CD14-positive monocyte (primary cell): ENCODE data around the gene OR10V1. TPM values are rescaled to one million over a fixed set of nuclear protein-coding genes. Genes with fewer than 3 reads are reported as not detected.

Source experiments
- DNase-seq, 3 donors: peaks; one replicate each; pipeline ENCODE4 v3.0.0-alpha.2; 2011 to 2022
- H2AFZ ChIP-seq: 2 replicates; pipeline ENCODE4 v1.6.0; 2012; ENCODE audit warnings: mild to moderate bottlenecking, low read depth, low read length, inconsistent platforms; ENCODE audit not compliant: insufficient read depth, poor library complexity, severe bottlenecking
- H3K27ac ChIP-seq, 2 donors: 1 replicate in 1 of 2; 2 replicates in 1 of 2; pipeline ENCODE4 v1.5.1; 2012 to 2013; ENCODE audit warnings: low read length in 2 of 2, control low read depth in 1 of 2, inconsistent platforms in 1 of 2, low read depth in 1 of 2, mild to moderate bottlenecking in 1 of 2
- H3K27me3 ChIP-seq, 2 donors: one replicate each; pipeline versions ENCODE4 v1.6.0 to v1.6.1; 2011 to 2013; ENCODE audit warnings: low read length in 2 of 2; ENCODE audit not compliant: control insufficient read depth in 2 of 2, insufficient read depth in 2 of 2
- H3K36me3 ChIP-seq, 2 donors: replicated peaks in 1 of 2; 1 replicate in 1 of 2; 2 replicates in 1 of 2; pipeline versions ENCODE4 v1.5.1 to v1.6.1; 2012 to 2013; ENCODE audit warnings: low read length in 2 of 2, control low read depth in 1 of 2, inconsistent platforms in 1 of 2, mild to moderate bottlenecking in 1 of 2; ENCODE audit not compliant: insufficient read depth in 2 of 2, control insufficient read depth in 1 of 2
- H3K4me1 ChIP-seq, 2 donors: 1 replicate in 1 of 2; 2 replicates in 1 of 2; pipeline versions ENCODE4 v1.5.1 to v1.6.1; 2012 to 2013; ENCODE audit warnings: low read length in 2 of 2, control low read depth in 1 of 2, inconsistent platforms in 1 of 2, mild to moderate bottlenecking in 1 of 2, moderate library complexity in 1 of 2; ENCODE audit not compliant: insufficient read depth in 2 of 2, control insufficient read depth in 1 of 2
- H3K4me2 ChIP-seq: replicated peaks from 2 replicates; pipeline ENCODE3; 2012; ENCODE audit warnings: low read length, moderate library complexity, mild to moderate bottlenecking; ENCODE audit not compliant: poor library complexity, severe bottlenecking; ENCODE audit errors: extremely low read depth
- H3K4me3 ChIP-seq, 3 experiments: fragments of 200-600 bp in 1 of 3; sonication (generic) in 1 of 3; replicated peaks in 1 of 3; 1 replicate in 2 of 3; 2 replicates in 1 of 3; pipeline ENCODE4 v1.5.1; 2011 to 2013; ENCODE audit warnings: low read length in 3 of 3, mild to moderate bottlenecking in 3 of 3, control low read depth in 2 of 3, low read depth in 2 of 3, inconsistent platforms in 1 of 3, moderate library complexity in 1 of 3
- H3K79me2 ChIP-seq: 2 replicates; pipeline ENCODE4 v1.6.0; 2012; ENCODE audit warnings: mild to moderate bottlenecking, control low read depth, inconsistent platforms, low read length, moderate library complexity; ENCODE audit not compliant: insufficient read depth
- H3K9ac ChIP-seq: 2 replicates; pipeline ENCODE4 v1.6.0; 2017; ENCODE audit warnings: low read length, mild to moderate bottlenecking; ENCODE audit not compliant: insufficient read depth, poor library complexity, severe bottlenecking
- H3K9me3 ChIP-seq, 2 donors: replicated peaks in 1 of 2; 1 replicate in 1 of 2; 2 replicates in 1 of 2; pipeline versions ENCODE4 v1.5.1 to v1.6.1; 2012 to 2013; ENCODE audit warnings: low read length in 2 of 2, control low read depth in 1 of 2; ENCODE audit not compliant: control insufficient read depth in 1 of 2, insufficient read depth in 1 of 2
- H4K20me1 ChIP-seq: 2 replicates; pipeline ENCODE4 v1.6.0; 2012; ENCODE audit warnings: mild to moderate bottlenecking, low read length, control low read depth, moderate library complexity; ENCODE audit not compliant: insufficient read depth
- H3K27ac Mint-ChIP-seq, 7 donors: one replicate each; pipeline ENCODE4 v1.8.0; 2020; ENCODE audit warnings: mild to moderate bottlenecking in 7 of 7, mixed read lengths in 7 of 7, moderate library complexity in 6 of 7, inconsistent platforms in 2 of 7
- H3K27me3 Mint-ChIP-seq, 3 donors: one replicate each; pipeline ENCODE4 v1.8.0; 2021 to 2022; ENCODE audit warnings: low read depth in 3 of 3, mild to moderate bottlenecking in 3 of 3, mixed read lengths in 3 of 3, moderate library complexity in 3 of 3, inconsistent platforms in 1 of 3
- H3K36me3 Mint-ChIP-seq, 2 donors: one replicate each; pipeline ENCODE4 v1.8.0; 2020; ENCODE audit warnings: mixed read lengths in 2 of 2, inconsistent platforms in 1 of 2, mild to moderate bottlenecking in 1 of 2
- H3K4me1 Mint-ChIP-seq: one replicate; pipeline ENCODE4 v1.8.0; 2020; ENCODE audit warnings: mild to moderate bottlenecking, mixed read lengths
- H3K4me3 Mint-ChIP-seq, 2 donors: one replicate each; pipeline ENCODE4 v1.8.0; 2020; ENCODE audit warnings: mild to moderate bottlenecking in 2 of 2, mixed read lengths in 2 of 2, moderate library complexity in 1 of 2
- H3K9me3 Mint-ChIP-seq, 7 donors: one replicate each; pipeline ENCODE4 v1.8.0; 2020 to 2022; ENCODE audit warnings: mixed read lengths in 7 of 7, mild to moderate bottlenecking in 6 of 7, moderate library complexity in 6 of 7, inconsistent platforms in 2 of 7
- WGBS: methylation state at CpG from one replicate; pipeline ENCODE4 v1.1.5; 2013; ENCODE audit warnings: missing lambda C conversion rate; ENCODE audit not compliant: insufficient coverage; 5-methylcytosine and 5-hydroxymethylcytosine counted together
- intact Hi-C, 2 donors: fragments of 100-400 bp; cut with micrococcal nuclease; formaldehyde crosslinking; loops; one replicate each; pipeline versions ENCODE4 v1.15.0 to v1.15.1; 2023
- polyA plus RNA-seq, 3 donors: library from polyadenylated mRNA; depleted of rRNA in 1 of 3; unstranded in 2 of 3; stranded (reverse) in 1 of 3; fragments of 300-500 nt in 2 of 3; fragments of >200 nt in 1 of 3; fragmentation: Illumina TruSeq in 2 of 3; gene quantifications; 1 replicate in 2 of 3; 2 replicates in 1 of 3; pipeline ENCODE4 v1.2.3, GENCODE V29; 2012 to 2021
- TF ChIP-seq, protein P1 (sequence below): fragments of 200-600 bp; IDR thresholded peaks from one replicate; pipeline ENCODE4 v1.8.0; 2022; ENCODE audit warnings: antibody characterized with exemption, mild to moderate bottlenecking

Gene OR10V1
- polyA plus RNA-seq, 3 donors, result not detected

DNA sequence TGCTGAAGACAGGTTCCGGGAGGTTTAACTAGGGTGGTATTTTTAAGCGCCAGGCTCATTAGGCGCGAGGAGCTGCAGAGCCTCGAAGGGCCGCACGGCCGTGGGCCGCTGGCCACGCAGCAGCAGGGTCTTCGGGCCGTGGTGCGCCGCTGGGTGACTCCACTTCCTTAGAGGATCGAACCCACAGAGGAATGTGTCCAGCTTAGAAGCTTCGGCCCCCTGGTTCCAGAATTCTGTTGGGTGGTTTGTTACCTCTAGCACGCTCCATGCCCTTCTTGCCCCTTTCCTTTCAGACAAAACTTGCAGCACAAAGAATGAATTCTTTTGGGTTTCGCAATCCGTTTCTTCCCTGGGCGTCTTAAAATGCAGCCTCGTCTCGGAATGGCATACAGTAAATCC is 44.0 kb downstream of the OR10V1 start:
- Mint-ChIP-seq H3K27ac (peak overlapping the region; percentile 99 to 100 (median 100)), H3K9me3 (no peaks in the 10 kb centered on the region), H3K4me1 (peaks cover 33% of the 10 kb centered on the region), H3K4me3 (peak overlapping the region; percentile 88 to 97), H3K36me3 (peaks cover 16 to 23% of the 10 kb centered on the region in 2 donors), H3K27me3 (no peaks in the 10 kb centered on the region)
- Histone ChIP-seq H3K4me3 (peak overlapping the region; percentile 65 to 97 (median 69)), H3K4me1 (peaks cover 27 to 34% of the 10 kb centered on the region in 2 donors), H3K27me3 (no peaks in the 10 kb centered on the region), H3K9me3 (no peaks in the 10 kb centered on the region), H3K4me2 (peak overlapping the region; percentile 86), H3K36me3 (peaks cover 21% of the 10 kb centered on the region in 2 donors), H3K27ac (peak overlapping the region; percentile 98 to 99), H3K9ac (peak overlapping the region; percentile 91), H3K79me2 (peaks cover 38% of the 10 kb centered on the region), H2AFZ (peak overlapping the region; percentile 87), H4K20me1 (peaks cover 29% of the 10 kb centered on the region)
- DNase-seq, result peak in 1 of 3 donors; percentile 39
- TF ChIP-seq, protein P1, sequence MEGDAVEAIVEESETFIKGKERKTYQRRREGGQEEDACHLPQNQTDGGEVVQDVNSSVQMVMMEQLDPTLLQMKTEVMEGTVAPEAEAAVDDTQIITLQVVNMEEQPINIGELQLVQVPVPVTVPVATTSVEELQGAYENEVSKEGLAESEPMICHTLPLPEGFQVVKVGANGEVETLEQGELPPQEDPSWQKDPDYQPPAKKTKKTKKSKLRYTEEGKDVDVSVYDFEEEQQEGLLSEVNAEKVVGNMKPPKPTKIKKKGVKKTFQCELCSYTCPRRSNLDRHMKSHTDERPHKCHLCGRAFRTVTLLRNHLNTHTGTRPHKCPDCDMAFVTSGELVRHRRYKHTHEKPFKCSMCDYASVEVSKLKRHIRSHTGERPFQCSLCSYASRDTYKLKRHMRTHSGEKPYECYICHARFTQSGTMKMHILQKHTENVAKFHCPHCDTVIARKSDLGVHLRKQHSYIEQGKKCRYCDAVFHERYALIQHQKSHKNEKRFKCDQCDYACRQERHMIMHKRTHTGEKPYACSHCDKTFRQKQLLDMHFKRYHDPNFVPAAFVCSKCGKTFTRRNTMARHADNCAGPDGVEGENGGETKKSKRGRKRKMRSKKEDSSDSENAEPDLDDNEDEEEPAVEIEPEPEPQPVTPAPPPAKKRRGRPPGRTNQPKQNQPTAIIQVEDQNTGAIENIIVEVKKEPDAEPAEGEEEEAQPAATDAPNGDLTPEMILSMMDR, result no peak
- intact Hi-C loops, result loop anchor here (2.0 to 10.0 kb wide), 6 partner anchors 52 to 457 kb away; partner anchors contain the start of genes STX3 (in 2 of the 2), MPEG1 (in 1 of the 2), MRPL16 (in 1 of the 2) and OSBP (in 1 of the 2)
- WGBS, result 5% methylated on average over 20 of the region's 22 CpGs

- TF ChIP-seq, protein P1, result no peak
- Histone ChIP-seq H3K4me2 (peak within 1 kb of the TSS; percentile 90), H2AFZ (peak within 1 kb of the TSS; percentile 87), H3K4me1 (peaks cover 27 to 34% of the 10 kb centered on the region in 2 donors), H3K9ac (peak within 1 kb of the TSS; percentile 91), H3K4me3 (peak within 1 kb of the TSS; percentile 82 to 97 (median 92)), H3K27me3 (no peaks in the 10 kb centered on the region), H3K9me3 (no peaks in the 10 kb centered on the region), H3K79me2 (peaks cover 43% of the 10 kb centered on the region), H3K36me3 (peaks cover 27% of the 10 kb centered on the region in 2 donors), H4K20me1 (peaks cover 34% of the 10 kb centered on the region), H3K27ac (peak within 1 kb of the TSS; percentile 98 to 99)
- Mint-ChIP-seq H3K4me3 (peak within 1 kb of the TSS; percentile 90 to 97), H3K9me3 (no peaks in the 10 kb centered on the region), H3K27me3 (no peaks in the 10 kb centered on the region), H3K4me1 (peaks cover 34% of the 10 kb centered on the region), H3K27ac (peak within 1 kb of the TSS; percentile 99 to 100 (median 100)), H3K36me3 (peaks cover 20 to 27% of the 10 kb centered on the region in 2 donors)
- peak; percentile 99 to 100 (median 99) for DNase-seq
- intact Hi-C loops, result loop anchor here (2.0 to 10.0 kb wide), 6 partner anchors 52 to 457 kb away; partner anchors contain the start of genes STX3 (in 2 of the 2), MPEG1 (in 1 of the 2), MRPL16 (in 1 of the 2) and OSBP (in 1 of the 2)
- WGBS, result under 1% methylated on average over 67 of the region's 68 CpGs
Observed at GRCh38 chr11:59668950-59669610, 44.6 kb downstream of the OR10V1 start, which contains the start of gene PATL1. TSS of gene PATL1 (minus strand) at chr11:59669037. CDS start at chr11:59668895, 142 bp downstream.
